ENCODE results near the gene PTPRB. TPM values are rescaled to one million over a fixed set of nuclear protein-coding genes. Genes with fewer than 3 reads are reported as not detected.

PTPRB gene
- total and polyA plus RNA-seq, 2 of the 4 experiments (the other 2 are of a cell fraction) = 4.1 to 6.5 TPM

DNA sequence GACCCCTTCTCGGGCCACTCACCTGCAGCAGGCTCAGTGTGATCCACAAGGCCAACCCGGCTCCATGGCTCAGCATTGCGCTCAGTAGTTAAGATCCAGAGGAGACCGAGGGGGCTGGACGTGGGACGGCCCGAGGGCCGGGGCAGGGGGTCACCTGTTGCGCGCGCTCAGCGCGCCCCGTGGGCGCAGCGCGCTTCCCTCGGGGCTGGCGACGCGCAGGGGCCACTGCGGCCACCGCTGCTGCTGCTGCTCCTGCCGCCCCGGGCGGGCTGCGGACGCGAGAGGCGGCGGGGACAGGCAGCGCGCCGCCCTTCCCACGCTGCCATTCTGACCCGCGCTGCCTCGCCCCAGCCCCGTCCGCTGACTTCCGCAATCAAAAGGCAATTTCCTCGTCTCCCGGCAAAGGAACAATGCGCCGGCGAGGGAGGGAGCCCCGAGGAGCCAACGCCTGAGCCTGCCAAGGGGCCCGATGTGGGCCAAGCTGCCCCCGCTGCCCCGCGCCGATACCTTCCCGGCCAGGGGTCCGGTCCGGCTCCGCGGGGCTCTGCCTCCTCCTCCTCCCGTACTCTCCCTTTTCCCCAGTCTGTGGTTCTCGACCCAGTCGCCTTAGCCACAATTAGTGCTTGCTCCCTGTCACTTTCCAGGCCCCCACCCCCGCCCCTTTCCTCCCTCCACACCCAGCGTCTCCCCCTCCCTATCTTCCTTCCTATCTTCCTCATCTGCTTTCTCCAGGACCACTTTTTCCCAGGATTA lies 27.3 kb downstream of the PTPRB start:
- intact Hi-C loops (cut with micrococcal nuclease) = no loop called here
- BruUV-seq (replicated peaks) = no TSS peak
- no peak for DNase-seq
- Histone ChIP-seq H3K4me2 (ENCODE audit: low read depth, low read length) (peak overlapping the region; percentile 58), H3K56ac (ENCODE audit: extremely low read depth, insufficient read depth, low read length) (no peak overlapping the region), H4K20me1 (ENCODE audit: insufficient read depth, low read length) (no peaks in the 10 kb centered on the region), H3K79me1 (ENCODE audit: low read depth in 1 of 2, low read length in 2 of 2) (no peaks in the 10 kb centered on the region), H3K4me1 (ENCODE audit: control insufficient read depth, insufficient read depth, low read length) (no peaks in the 10 kb centered on the region), H3K27me3 (ENCODE audit: control insufficient read depth, insufficient read depth, low read length) (no peaks in the 10 kb centered on the region), H3K18ac (ENCODE audit: low read depth, low read length) (no peak overlapping the region), H2BK15ac (ENCODE audit: low read depth, low read length) (no peak overlapping the region), H2BK20ac (ENCODE audit: low read depth, low read length) (no peak overlapping the region), H3K23ac (ENCODE audit: low read depth, low read length) (no peak overlapping the region), H3K4ac (ENCODE audit: low read depth, low read length) (no peak overlapping the region), H3K9me1 (ENCODE audit: insufficient read depth, low read length) (no peaks in the 10 kb centered on the region), H3K14ac (replicated peaks; ENCODE audit: low read depth, low read length) (no peak overlapping the region), H2AK5ac (ENCODE audit: low read depth, low read length) (no peak overlapping the region), H3K4me3 (ENCODE audit: insufficient read depth, low read depth, low read length) (peak overlapping the region; percentile 44), H3K27ac (ENCODE audit: insufficient read depth, low read length) (no peak overlapping the region), H2BK120ac (ENCODE audit: low read depth, low read length) (0 out of 2 replicates have a peak overlapping the region, but pooled peaks have one; percentile 9), H4K5ac (ENCODE audit: low read depth, low read length) (no peak overlapping the region), H2AK9ac (replicated peaks; ENCODE audit: low read depth, low read length, poor library complexity) (peak overlapping the region; percentile 9), H4K91ac (ENCODE audit: insufficient read depth, low read depth, low read length) (0 out of 2 replicates have a peak overlapping the region, but pooled peaks have one; percentile 20), H3K9me3 (ENCODE audit: control insufficient read depth, insufficient read depth, low read length) (no peaks in the 10 kb centered on the region), H4K8ac (ENCODE audit: low read depth in 2 of 2, low read length in 2 of 2) (peak overlapping the region in 1 of 2 experiments; percentile 60; a peak in 1 of 4 replicates), H3K36me3 (ENCODE audit: control insufficient read depth, insufficient read depth, low read length) (no peaks in the 10 kb centered on the region), H2BK5ac (ENCODE audit: low read depth, low read length, poor library complexity, severe bottlenecking) (no peak overlapping the region), H2AFZ (replicated peaks; ENCODE audit: low read length, poor library complexity) (peak overlapping the region; percentile 94), H3K9ac (ENCODE audit: low read depth, low read length) (no peak overlapping the region)
- ChIA-PET POLR2A (ENCODE audit: unreplicated experiment) (no interaction called here), CTCF (interaction anchor here (1.0 to 1.2 kb wide), 2 partner anchors 26 to 109 kb away, joined by 3 read pairs; no protein-coding TSS in a partner anchor)
- no peak for TF ChIP-seq RAD21 (IDR thresholded peaks at IDR 0.05; ENCODE audit: low read length)
- in situ Hi-C loops (cut with MboI; ENCODE audit: low sequenced_read_pairs) = no loop called here
- dilution Hi-C loops (cut with HindIII; ENCODE audit: low sequenced_read_pairs, unreplicated experiment) = no loop called here
- peak; percentile 68 for ATAC-seq (ENCODE audit: low read depth)
- 7% methylated on average over 41 of the region's 63 CpGs; no CpG with 5 or more reads in 1 of the 2 experiments for WGBS, 2 experiments (ENCODE audit: extremely low coverage in 2 of 2, insufficient read length in 1 of 2)
